A549 (cell line): ENCODE results near the gene COPS8.

Source experiments
- FOSL2 ChIP-seq, 2 experiments: fragments of 450-650 bp in 1 of 2; fragments of >200 bp in 1 of 2; sonication (Bioruptor Twin) in 1 of 2; formaldehyde crosslinking; IDR thresholded peaks; 2 replicates each; pipeline versions ENCODE4 v1.5.0 to v1.6.1; 2016 to 2020; ENCODE audit warnings: mild to moderate bottlenecking in 1 of 2, moderate library complexity in 1 of 2
- KDM1A ChIP-seq: fragments of 200-600 bp; sonication (generic); IDR thresholded peaks from 2 replicates; pipeline ENCODE4 v1.6.1; 2016; ENCODE audit warnings: low read depth, mild to moderate bottlenecking
- POLR2A ChIP-seq: IDR thresholded peaks from 2 replicates; pipeline ENCODE4 v1.6.1; 2012; ENCODE audit warnings: mild to moderate bottlenecking, low read length
- SMC3 ChIP-seq: fragments of >200 bp; sonication (Bioruptor Twin); formaldehyde crosslinking; IDR thresholded peaks from 3 replicates; pipeline ENCODE4 v1.6.1; 2018; ENCODE audit warnings: inconsistent platforms
- TF ChIP-seq, protein P1 (sequence below): fragments of >200 bp; sonication (Bioruptor Twin); formaldehyde crosslinking; IDR thresholded peaks from 3 replicates; pipeline ENCODE4 v1.5.1; 2016

DNA sequence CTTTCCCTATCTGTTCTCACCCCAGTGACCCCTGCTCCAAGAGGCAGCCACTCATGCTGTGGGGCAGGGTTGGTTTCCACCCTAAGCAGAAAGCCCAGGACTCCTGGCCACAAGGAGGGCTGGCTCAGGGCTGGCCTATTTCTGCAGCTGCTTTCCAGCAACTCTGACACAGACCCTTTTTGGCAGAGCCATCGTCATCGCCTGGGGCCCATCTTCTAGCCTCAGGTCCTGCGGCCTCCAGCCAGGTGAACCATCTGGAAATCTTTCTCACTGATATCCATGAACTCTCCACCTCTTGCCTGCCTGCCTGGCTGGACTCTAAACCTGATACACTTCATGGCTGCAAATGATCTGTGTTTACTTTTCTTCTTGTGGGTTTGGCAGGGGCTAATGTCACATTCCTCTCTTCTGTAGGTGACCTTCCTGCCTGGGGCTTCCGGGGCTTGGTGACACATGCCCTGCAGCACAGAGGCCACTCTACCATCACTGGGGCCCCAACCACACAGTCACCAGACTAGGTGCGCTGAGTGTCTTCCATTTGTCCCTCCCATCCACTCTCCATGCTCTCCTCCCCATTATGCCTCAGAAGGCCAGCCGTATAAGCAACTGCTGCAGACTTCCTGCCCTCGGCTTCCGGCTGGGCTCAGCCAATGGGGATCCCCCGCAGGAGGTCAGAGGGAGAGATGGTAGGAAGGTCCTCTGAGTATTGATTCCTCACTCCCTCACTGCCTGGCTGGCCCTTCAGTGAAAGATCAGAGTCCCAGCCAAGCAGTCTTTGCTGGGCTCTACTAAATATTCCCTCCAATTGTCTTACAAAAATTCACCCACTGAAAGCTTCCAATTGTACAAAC lies 9.7 kb upstream of the COPS8 start:
- TF ChIP-seq, protein P1, sequence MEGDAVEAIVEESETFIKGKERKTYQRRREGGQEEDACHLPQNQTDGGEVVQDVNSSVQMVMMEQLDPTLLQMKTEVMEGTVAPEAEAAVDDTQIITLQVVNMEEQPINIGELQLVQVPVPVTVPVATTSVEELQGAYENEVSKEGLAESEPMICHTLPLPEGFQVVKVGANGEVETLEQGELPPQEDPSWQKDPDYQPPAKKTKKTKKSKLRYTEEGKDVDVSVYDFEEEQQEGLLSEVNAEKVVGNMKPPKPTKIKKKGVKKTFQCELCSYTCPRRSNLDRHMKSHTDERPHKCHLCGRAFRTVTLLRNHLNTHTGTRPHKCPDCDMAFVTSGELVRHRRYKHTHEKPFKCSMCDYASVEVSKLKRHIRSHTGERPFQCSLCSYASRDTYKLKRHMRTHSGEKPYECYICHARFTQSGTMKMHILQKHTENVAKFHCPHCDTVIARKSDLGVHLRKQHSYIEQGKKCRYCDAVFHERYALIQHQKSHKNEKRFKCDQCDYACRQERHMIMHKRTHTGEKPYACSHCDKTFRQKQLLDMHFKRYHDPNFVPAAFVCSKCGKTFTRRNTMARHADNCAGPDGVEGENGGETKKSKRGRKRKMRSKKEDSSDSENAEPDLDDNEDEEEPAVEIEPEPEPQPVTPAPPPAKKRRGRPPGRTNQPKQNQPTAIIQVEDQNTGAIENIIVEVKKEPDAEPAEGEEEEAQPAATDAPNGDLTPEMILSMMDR = no peak
- TF ChIP-seq KDM1A (no peak), POLR2A (no peak), FOSL2 (IDR thresholded peaks at IDR 0.05) (no peak), FOSL2 (CRISPR knock-in tag; IDR thresholded peaks at IDR 0.05) (no peak), SMC3 (no peak)
